NCI-H2196 (cell line): Measurements from ENCODE around the gene GREB1L.
"Not testable (repeated sequence)": the region's sequence is repeated elsewhere in the genome, so short reads cannot be mapped to it uniquely, and the experiment has no call there.

Source experiments
- DNase-seq: peaks from one replicate; lab custom pipeline; 2025; ENCODE audit not compliant: unreplicated experiment; lab: John Stamatoyannopoulos, UW

GREB1L gene

GRCh38 chr18:21305621-21306020 lies 63.6 kb downstream of the GREB1L start:
- DNase-seq = no peak

- no peak for DNase-seq
These were observed 64.3 kb downstream of the GREB1L start for GRCh38 chr18:21306368-21306767.

- DNase-seq = no peak
These were observed 65.5 kb downstream of the GREB1L start for GRCh38 chr18:21307578-21307977.

GRCh38 chr18:21309248-21309647 lies 67.2 kb downstream of the GREB1L start:
- no peak for DNase-seq

- DNase-seq = not testable (repeated sequence)
These were observed 69.9 kb downstream of the GREB1L start for GRCh38 chr18:21311980-21312379.

- DNase-seq = no peak
These were observed 71.5 kb downstream of the GREB1L start for GRCh38 chr18:21313576-21313975.

- no peak for DNase-seq
These were observed 72.7 kb downstream of the GREB1L start for GRCh38 chr18:21314724-21315123.

GRCh38 chr18:21315126-21315525 lies 73.1 kb downstream of the GREB1L start:
- DNase-seq = not testable (repeated sequence)

GRCh38 chr18:21315741-21316197 lies 73.7 kb downstream of the GREB1L start:
- DNase-seq = no peak

GRCh38 chr18:21316296-21316695 lies 74.3 kb downstream of the GREB1L start:
- no peak for DNase-seq

GRCh38 chr18:21321711-21322110 lies 79.7 kb downstream of the GREB1L start:
- no peak for DNase-seq

GRCh38 chr18:21327101-21327500 lies 85.1 kb downstream of the GREB1L start:
- DNase-seq = no peak

GRCh38 chr18:21330122-21330701 lies 88.2 kb downstream of the GREB1L start:
- DNase-seq = no peak

- DNase-seq = no peak
These were observed 89.0 kb downstream of the GREB1L start for GRCh38 chr18:21331065-21331464.

GRCh38 chr18:21335927-21336488 lies 94.0 kb downstream of the GREB1L start:
- no peak for DNase-seq

- DNase-seq = no peak
These were observed 94.8 kb downstream of the GREB1L start for GRCh38 chr18:21336846-21337245.

GRCh38 chr18:21341141-21341540 lies 99.1 kb downstream of the GREB1L start:
- DNase-seq = no peak

- DNase-seq = no peak
These were observed 100.3 kb downstream of the GREB1L start for GRCh38 chr18:21342372-21342771.

- DNase-seq = no peak
These were observed 102.8 kb downstream of the GREB1L start for GRCh38 chr18:21344860-21345259.

- DNase-seq = no peak
These were observed 103.8 kb downstream of the GREB1L start for GRCh38 chr18:21345840-21346239.

GRCh38 chr18:21359746-21360145 lies 117.7 kb downstream of the GREB1L start:
- no peak for DNase-seq

GRCh38 chr18:21361307-21361880 lies 119.4 kb downstream of the GREB1L start:
- DNase-seq = no peak

- no peak for DNase-seq
These were observed 120.8 kb downstream of the GREB1L start for GRCh38 chr18:21362831-21363230.
